ENCODE measurements around the gene ABCC11.

GRCh38 chr16:48218473-48218872 lies 28.9 kb downstream of the ABCC11 start:
- TF ChIP-seq CTCF (IDR thresholded peaks at IDR 0.05 in 4 of 5, conservative IDR thresholded peaks at IDR 0.05 in 1 of 5) (no peak), POLR2A (IDR thresholded peaks at IDR 0.05) (no peak)

Measured in gastrocnemius medialis (tissue), 4 donors.